GM18502 (cell line): ENCODE data around the gene DNAJB8.

Experiments
- ATAC-seq: cut with Tn5 transposase; IDR thresholded peaks from one replicate; pipeline ENCODE4 v1.9.1; 2021; ENCODE audit warnings: mild to moderate bottlenecking; ENCODE audit not compliant: unreplicated experiment, poor library complexity

DNAJB8 gene

GRCh38 chr3:128430731-128431130 lies 36.0 kb downstream of the DNAJB8 start:
- ATAC-seq: no peak

- no peak for ATAC-seq
Observed at GRCh38 chr3:128430301-128430700, 36.4 kb downstream of the DNAJB8 start.

GRCh38 chr3:128429751-128430150 lies 36.9 kb downstream of the DNAJB8 start:
- ATAC-seq: no peak

DNA sequence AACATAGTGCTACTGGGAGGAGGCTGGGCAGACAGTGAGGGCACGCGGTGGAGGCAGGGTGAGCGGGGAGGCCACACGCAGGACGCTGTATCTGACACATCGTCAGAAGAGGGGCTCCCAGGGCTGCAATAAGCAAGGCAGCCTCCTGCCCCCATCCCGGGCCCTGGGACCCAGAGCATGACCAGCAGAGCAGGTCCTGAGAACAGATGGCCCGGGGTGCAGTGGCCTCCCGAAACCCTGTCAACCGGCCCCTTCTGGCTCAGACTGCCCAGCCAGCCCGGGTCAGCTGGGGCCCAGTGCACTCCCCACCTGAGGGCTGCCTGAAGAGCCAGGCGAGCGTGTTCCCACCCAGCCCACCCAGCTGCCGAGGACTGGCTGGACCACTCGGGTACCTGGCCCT lies 37.4 kb downstream of the DNAJB8 start:
- no peak for ATAC-seq

GRCh38 chr3:128427872-128428822 lies 38.5 kb downstream of the DNAJB8 start:
- ATAC-seq: no peak

GRCh38 chr3:128427175-128427857 lies 39.4 kb downstream of the DNAJB8 start:
- no peak for ATAC-seq

DNA sequence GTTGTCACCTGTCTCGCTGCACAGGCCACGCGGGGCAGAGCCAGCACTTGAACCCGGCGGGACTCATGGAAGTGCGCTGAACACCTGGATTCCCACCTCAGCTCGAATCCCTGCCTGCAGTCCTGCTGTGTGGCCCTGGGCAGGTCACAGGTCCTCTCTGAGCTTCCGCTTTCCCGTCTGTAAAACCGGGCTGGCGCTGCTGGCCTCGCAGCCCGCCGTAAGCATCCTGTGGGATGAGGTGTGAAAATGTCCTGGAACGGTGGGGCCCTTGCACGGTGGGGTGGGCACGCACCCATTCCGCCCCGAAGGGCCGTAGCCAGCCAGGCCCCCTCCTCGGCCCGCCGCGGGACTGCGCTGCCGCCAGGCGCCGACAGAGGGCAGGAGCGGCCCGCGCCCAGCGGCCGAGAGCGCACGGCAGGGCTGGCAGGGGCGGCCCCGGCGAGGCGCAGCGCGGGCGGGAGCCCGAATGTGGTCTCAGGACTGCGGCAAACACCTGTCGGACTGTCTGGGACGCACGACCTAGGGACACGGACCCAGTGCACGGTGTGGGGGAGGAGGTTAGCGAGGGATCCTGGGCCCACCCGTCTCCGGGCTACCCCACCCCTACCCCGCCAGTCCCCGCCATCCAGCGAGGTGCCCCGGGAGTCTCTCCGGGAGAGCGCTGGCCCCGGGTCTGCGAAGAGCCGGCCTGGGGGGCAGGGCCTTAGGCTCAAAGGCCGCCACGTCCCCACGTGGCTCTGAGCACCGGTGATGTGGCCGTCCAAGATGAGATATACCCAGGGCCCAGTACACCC lies 40.4 kb downstream of the DNAJB8 start:
- ATAC-seq: peak; percentile 75

- ATAC-seq: no peak
Observed at GRCh38 chr3:128425846-128426127, 40.9 kb downstream of the DNAJB8 start.

DNA sequence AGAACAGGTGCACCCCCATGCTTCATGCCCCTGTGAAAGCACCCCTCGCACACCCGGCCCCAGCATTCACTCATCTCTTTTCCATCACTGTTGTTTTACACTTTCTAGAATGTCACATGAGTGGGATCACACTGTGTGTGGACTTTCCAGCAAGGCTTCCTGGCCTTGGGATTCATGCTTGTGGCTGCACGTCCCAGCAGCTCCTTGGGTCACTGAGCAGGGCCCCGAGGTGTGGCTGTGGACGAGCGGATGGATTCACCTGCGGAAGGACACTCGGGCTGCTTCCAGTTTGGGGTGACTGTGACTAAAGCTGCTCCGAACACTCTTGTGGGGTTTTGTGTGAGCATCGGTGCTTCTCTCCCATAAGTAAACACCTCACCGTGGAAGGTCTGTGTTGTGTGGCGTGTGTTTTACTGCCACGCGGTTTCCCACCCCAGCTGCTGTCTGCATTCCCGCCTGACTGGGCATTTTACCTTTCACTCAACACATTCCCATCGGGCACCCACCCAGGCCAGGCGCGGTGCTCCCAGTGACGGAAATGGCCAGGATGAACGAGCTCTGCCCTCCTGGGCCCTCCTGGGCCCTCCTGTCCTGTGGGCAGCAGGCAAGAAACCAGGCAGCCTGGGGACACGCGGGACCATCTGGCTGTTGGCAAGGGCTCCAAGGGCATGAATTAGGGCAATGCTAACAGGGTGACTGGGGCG lies 41.4 kb downstream of the DNAJB8 start:
- no peak for ATAC-seq

DNA sequence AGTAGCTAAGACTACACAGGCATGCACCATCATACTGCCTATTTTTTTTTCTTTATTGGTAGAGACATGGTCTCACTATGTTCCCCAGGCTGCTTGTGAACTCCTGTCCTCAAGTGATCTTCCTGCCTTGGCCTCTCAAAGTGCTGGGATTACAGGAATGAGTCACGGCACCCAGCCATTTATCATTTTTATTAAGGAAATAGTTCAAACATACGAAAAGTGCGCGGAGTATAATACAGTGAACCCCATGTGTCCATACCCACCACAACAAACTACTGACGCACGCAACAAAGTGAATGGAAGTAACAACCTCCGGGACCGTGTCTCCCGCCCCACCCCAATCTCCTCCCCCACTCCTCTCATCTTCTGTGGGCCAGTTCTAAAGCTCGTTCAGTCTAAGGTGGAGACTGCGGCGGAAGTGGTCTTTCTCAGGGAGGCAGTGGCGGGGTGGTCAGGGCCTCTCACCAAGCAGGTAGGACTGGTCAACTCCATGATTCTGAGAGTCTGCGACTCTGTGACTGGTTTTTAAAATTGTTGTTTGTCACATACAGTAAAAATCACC lies 42.1 kb downstream of the DNAJB8 start:
- no peak for ATAC-seq

- no peak for ATAC-seq
Observed at GRCh38 chr3:128423525-128424147, 43.1 kb downstream of the DNAJB8 start.

- ATAC-seq: no peak
Observed at GRCh38 chr3:128422762-128423524, 43.7 kb downstream of the DNAJB8 start.

DNA sequence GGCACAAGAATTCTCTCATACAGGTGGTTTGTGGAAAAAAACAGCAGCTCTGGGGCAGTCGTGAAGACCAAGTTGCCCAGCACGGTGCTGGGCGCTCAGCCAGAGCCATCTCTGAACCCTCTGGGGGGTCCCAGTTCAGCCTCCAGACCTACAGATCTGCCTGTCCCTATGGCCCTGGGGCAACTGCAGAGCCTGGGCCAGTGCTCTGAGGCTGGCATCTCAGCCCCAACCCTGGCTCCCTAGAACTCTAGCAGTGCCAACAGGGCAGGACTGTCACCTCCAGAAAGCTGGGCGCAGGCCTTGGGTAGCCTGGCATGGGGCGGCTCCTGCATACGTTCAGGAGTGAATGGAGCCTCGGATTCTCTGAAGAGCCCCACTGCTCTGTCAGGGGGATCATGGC lies 44.7 kb downstream of the DNAJB8 start:
- no peak for ATAC-seq

DNA sequence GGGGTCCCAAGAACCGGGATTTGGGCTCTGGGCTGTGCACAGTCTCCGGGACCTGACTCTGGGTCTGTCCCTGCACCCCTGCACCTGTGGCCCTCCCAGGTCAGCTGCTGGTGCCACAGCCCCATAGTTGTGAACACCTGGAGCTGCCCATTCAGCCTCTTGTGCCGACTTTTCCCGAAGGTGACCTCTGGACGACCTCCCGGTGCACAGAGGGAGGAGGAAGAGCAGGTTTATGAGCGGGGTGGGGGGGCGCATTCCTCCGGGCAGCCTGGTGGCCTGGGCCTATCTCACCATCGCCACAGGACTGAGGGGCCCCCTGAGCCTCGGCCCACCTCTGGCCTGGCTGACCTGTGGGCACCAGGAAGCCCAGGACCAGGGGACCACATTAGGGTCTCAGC lies 45.3 kb downstream of the DNAJB8 start:
- ATAC-seq: no peak

DNA sequence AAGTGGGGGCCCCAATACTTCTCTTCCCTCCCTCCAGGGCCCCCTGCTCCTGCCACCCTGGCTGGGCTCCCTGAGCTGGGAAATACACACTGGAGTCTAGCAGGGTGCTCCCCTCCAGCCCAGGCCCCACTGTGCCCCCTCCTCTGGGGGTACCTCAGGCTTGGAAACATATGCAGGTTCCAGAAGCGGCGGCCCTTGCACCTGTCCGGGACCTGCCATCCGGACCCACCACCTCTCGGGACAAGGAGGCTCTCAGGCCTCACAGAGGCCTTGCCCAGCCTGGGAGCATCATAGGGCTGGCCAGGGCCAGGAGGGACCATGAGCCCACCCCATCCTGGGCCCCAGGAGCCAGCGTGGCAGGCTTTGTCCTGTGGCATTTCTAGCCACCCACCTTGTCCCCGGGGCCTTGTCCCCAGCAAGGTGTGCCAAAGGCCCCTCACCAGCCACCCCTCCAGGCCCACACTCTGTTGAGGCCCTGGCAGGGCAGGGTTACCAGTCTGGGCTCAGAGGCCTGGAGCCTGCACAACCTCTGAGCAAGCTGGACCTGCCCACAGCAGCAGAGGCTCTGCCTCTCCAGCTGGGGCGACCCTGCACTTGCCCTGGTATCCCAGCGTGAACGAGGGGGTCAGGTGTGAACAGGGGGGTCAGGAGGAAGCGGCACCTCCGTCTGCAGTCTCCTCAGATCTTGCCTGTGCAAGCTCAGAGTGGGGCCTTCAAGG lies 45.8 kb downstream of the DNAJB8 start:
- no peak for ATAC-seq

- no peak for ATAC-seq
Observed at GRCh38 chr3:128420289-128420688, 46.4 kb downstream of the DNAJB8 start.

- no peak for ATAC-seq
Observed at GRCh38 chr3:128419311-128419710, 47.4 kb downstream of the DNAJB8 start.

DNA sequence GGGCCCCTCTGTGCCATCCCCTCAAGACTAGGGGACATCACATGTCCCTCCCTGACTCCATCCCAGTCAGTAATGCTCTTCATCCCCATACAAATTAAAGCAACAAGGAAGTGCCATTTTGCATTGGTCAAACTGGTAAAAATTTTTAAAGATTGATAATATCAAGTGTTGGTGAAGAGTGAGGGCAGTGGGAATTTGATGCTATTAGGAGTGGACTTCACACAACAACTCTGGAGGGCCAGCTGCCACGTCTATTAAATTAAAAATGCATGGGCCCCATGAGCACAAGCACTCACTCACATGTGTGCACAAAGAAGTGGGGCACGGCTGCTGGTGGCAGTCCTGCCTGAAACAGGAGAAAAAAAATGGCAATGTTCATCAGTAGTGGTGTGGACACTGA lies 47.8 kb downstream of the DNAJB8 start:
- no peak for ATAC-seq
